BLaER1 treated with 17β-estradiol and CSF1 and Interleukin-3, amounts not matched to agents 10 nM and 100 nM (cell line): ENCODE measurements around the gene NID1.
A peak's percentile ranks its signal among the peaks of the same experiment; 100 is the strongest.

Experiments
- H3K27ac ChIP-seq, 11 experiments: shearing (Covaris generic); formaldehyde crosslinking; 2 replicates each; pipeline ENCODE4 v1.8.1; 2022
- H3K27me3 ChIP-seq, 11 experiments: shearing (Covaris generic); formaldehyde crosslinking; 2 replicates each; pipeline ENCODE4 v1.8.1; 2022
- H3K36me3 ChIP-seq, 11 experiments: shearing (Covaris generic); formaldehyde crosslinking; 2 replicates each; pipeline ENCODE4 v1.8.1; 2022
- H3K4me1 ChIP-seq, 10 experiments: shearing (Covaris generic); formaldehyde crosslinking; 2 replicates each; pipeline ENCODE4 v1.8.1; 2022
- H3K4me2 ChIP-seq, 11 experiments: shearing (Covaris generic); formaldehyde crosslinking; 2 replicates each; pipeline ENCODE4 v1.8.1; 2022
- H3K4me3 ChIP-seq, 10 experiments: shearing (Covaris generic); formaldehyde crosslinking; 2 replicates each; pipeline ENCODE4 v1.8.1; 2022
- H3K9ac ChIP-seq, 11 experiments: shearing (Covaris generic); formaldehyde crosslinking; 2 replicates each; pipeline ENCODE4 v1.8.1; 2022
- H3K9me3 ChIP-seq, 11 experiments: shearing (Covaris generic); formaldehyde crosslinking; replicated peaks in 1 of 11; 2 replicates each; pipeline ENCODE4 v1.8.1; 2022
- H4K20me1 ChIP-seq, 11 experiments: shearing (Covaris generic); formaldehyde crosslinking; 2 replicates each; pipeline ENCODE4 v1.8.1; 2022
- Cebpa-rat ChIP-seq, 11 experiments: shearing (Covaris generic); IDR thresholded peaks; 2 replicates each; pipeline ENCODE4 v1.8.1; 2022

Gene NID1

DNA sequence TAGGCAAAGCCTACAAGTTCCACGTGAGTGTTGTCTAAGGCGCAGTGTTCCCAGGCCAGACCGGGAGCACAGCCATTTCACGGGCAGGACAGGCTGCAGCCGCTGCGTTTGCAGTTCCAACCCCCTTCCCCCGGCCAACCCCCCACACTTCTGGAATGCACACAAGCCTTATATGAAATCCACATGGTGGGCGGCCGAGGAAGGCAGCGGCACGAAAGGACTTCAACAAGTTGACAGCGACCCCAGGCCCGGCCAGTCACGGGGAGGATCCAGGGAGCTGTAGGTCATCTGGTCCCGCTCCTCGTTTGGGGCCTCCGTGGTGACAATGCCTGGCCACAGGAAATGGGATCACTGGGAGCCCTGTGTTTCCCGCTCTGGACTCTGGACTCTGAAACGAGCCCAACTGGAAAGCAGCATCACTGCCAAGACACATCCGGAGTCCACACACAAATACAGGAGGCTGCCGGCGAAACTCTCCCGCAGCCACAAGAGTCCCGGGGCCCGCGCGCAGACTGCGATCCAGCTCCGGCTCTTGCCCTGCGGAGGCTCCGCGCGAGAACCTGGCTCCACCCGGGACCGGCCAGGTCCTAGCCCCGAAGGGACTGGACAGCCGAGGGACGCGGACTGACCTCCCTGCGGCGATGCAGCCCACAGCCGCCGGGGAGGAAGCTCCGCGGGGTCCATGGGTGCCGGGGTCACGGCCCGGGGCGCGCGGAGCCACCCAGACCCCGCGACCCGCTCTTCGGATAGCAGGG is 794 bp downstream of the NID1 start:
- H3K4me1 ChIP-seq, result peaks cover 9 to 26% (median 12%) of the 10 kb centered on the region in 10 experiments; a peak in 19 of 20 replicates
- no peak overlapping the region for H3K4me2 ChIP-seq
- no peaks in the 10 kb centered on the region for H3K36me3 ChIP-seq
- no peak overlapping the region for H3K27ac ChIP-seq
- no peaks in the 10 kb centered on the region for H4K20me1 ChIP-seq
- no peak overlapping the region for H3K4me3 ChIP-seq
- H3K9ac ChIP-seq, result no peak overlapping the region
- no peak for TF ChIP-seq Cebpa-rat (IDR thresholded peaks at IDR 0.05)
- peaks cover 20 to 34% (median 27%) of the 10 kb centered on the region in 11 experiments for H3K9me3 ChIP-seq
- no peaks in the 10 kb centered on the region for H3K27me3 ChIP-seq

GRCh38 chr1:236063551-236063918 is 1.4 kb downstream of the NID1 start:
- Histone ChIP-seq H3K4me2 (no peak overlapping the region), H4K20me1 (no peaks in the 10 kb centered on the region), H3K36me3 (no peaks in the 10 kb centered on the region), H3K9me3 (peaks cover 20 to 29% (median 27%) of the 10 kb centered on the region in 11 experiments), H3K4me3 (no peak overlapping the region), H3K27ac (no peak overlapping the region), H3K9ac (no peak overlapping the region), H3K4me1 (peaks cover 9 to 28% (median 12%) of the 10 kb centered on the region in 10 experiments; a peak in 19 of 20 replicates), H3K27me3 (no peaks in the 10 kb centered on the region)
- TF ChIP-seq Cebpa-rat (IDR thresholded peaks at IDR 0.05), result no peak

GRCh38 chr1:236060286-236060685 is 4.6 kb downstream of the NID1 start:
- H4K20me1 ChIP-seq, result no peaks in the 10 kb centered on the region
- H3K4me1 ChIP-seq, result peaks cover 0 to 15% (median 0%) of the 10 kb centered on the region in 10 experiments; a peak in 7 of 20 replicates
- no peak overlapping the region for H3K4me2 ChIP-seq
- no peaks in the 10 kb centered on the region for H3K27me3 ChIP-seq
- H3K9me3 ChIP-seq, result peaks cover 16 to 20% (median 19%) of the 10 kb centered on the region in 11 experiments
- no peak overlapping the region for H3K27ac ChIP-seq
- H3K9ac ChIP-seq, result no peak overlapping the region
- TF ChIP-seq Cebpa-rat (IDR thresholded peaks at IDR 0.05), result no peak
- no peak overlapping the region for H3K4me3 ChIP-seq
- no peaks in the 10 kb centered on the region for H3K36me3 ChIP-seq

DNA sequence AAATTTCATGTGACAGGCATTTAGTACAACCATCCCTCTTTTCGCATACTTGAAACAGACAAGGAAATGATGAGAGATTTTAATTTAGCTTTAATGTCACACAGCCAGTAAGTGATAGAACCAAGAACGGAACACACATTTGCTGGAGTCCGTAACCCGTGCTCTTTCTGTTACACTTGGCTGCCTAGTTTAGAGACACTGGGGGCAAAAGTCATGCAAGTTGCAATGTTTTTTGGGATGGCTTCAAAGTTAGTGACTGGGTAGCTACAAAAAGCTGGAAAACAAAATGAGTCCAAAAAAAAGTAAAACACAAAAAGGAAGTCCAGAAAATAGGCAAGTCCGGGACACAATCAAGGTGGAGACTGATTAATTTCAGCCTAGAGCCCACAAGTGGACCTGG is 5.9 kb downstream of the NID1 start:
- Histone ChIP-seq H3K27me3 (no peaks in the 10 kb centered on the region), H3K4me2 (peak overlapping the region in 1 of 11 experiments; percentile 43; a peak in 1 of 22 replicates), H3K36me3 (no peaks in the 10 kb centered on the region), H3K9ac (no peak overlapping the region), H3K4me3 (no peak overlapping the region), H4K20me1 (no peaks in the 10 kb centered on the region), H3K27ac (no peak overlapping the region), H3K4me1 (peaks cover 0 to 15% (median 0%) of the 10 kb centered on the region in 10 experiments; a peak in 7 of 20 replicates), H3K9me3 (peaks cover 4 to 9% (median 7%) of the 10 kb centered on the region in 11 experiments; a peak in 21 of 22 replicates)
- no peak for TF ChIP-seq Cebpa-rat (IDR thresholded peaks at IDR 0.05)

GRCh38 chr1:236058141-236058934 is 6.6 kb downstream of the NID1 start:
- TF ChIP-seq Cebpa-rat (IDR thresholded peaks at IDR 0.05), result no peak
- Histone ChIP-seq H3K27ac (no peak overlapping the region), H3K36me3 (no peaks in the 10 kb centered on the region), H3K4me3 (no peak overlapping the region), H3K4me1 (peaks cover 0 to 17% (median 0%) of the 10 kb centered on the region in 10 experiments; a peak in 8 of 20 replicates), H3K9ac (no peak overlapping the region), H3K27me3 (no peaks in the 10 kb centered on the region), H3K4me2 (peak overlapping the region in 3 of 11 experiments; percentile 6 to 67 (median 43); a peak in 4 of 22 replicates), H3K9me3 (peaks cover 0 to 5% (median under 1%) of the 10 kb centered on the region in 11 experiments; a peak in 6 of 22 replicates), H4K20me1 (no peaks in the 10 kb centered on the region)

DNA sequence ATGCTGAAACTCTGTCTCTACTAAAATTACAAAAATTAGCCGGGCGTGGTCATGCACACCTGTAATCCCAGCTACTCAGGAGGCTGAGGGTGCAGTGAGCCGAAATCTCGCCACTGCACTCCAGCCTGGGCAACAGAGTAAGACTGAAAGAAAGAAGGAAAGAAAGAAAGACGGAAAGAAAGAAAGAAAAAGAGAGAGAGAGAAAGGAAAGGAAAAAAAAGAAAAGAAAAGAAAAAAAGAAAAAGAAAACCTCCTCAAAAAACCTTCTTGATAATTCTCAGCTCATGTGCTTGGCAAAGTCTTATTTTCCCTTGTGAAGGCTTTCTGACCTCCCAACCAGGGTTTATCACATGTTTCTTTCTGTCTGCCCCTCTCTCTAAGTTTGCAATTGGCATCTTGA is 7.3 kb downstream of the NID1 start:
- peaks cover 2 to 25% (median 4%) of the 10 kb centered on the region in 10 experiments for H3K4me1 ChIP-seq
- H3K9ac ChIP-seq, result no peak overlapping the region
- no peak for TF ChIP-seq Cebpa-rat (IDR thresholded peaks at IDR 0.05)
- 0 out of 22 replicates have a peak, but pooled peaks cover 0 to 5% (median 0%) of the 10 kb centered on the region in 11 experiments for H3K9me3 ChIP-seq
- no peaks in the 10 kb centered on the region for H3K36me3 ChIP-seq
- no peak overlapping the region for H3K27ac ChIP-seq
- peak overlapping the region in 3 of 11 experiments; percentile 6 to 67 (median 43); a peak in 4 of 22 replicates for H3K4me2 ChIP-seq
- no peaks in the 10 kb centered on the region for H3K27me3 ChIP-seq
- H3K4me3 ChIP-seq, result no peak overlapping the region
- H4K20me1 ChIP-seq, result no peaks in the 10 kb centered on the region

DNA sequence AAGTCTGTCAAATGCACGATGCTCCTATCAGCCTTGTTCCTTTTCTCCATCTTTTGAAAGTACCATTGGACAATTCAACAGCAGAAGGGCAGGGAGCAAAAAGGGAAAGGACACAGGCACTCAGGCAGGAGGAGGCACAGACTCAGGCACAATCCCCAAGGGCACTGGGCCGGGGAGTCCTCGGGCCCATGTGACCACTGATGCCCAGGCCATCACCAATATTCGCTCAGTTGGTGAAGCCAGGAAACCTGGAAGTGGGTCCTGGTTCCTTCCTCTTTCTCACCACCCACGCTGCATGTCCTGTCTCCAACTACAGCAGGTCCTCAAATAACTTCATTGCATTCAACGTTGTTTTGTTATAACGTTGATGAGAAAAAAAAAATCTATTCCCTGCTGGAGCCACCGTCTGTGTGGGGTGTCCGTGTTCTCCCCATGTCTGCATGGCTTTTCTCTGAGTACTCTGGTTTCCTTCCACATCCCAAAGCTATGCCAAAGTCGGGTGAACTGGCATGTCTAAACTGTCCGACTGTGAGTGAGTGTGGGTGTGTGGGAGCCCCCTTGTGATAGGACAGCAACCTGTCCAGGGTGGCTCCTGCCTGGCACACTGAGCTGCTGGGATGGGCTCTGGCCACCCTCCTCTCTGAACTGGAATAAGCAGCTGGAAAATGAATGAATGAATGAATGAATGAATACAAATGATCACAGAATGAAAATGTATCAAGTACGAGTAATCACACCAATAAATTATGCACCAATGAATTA is 12.5 kb downstream of the NID1 start:
- Histone ChIP-seq H3K27me3 (no peaks in the 10 kb centered on the region), H3K4me3 (no peak overlapping the region; a peak in 1 of 20 replicates), H3K4me1 (peaks cover 15 to 29% (median 18%) of the 10 kb centered on the region in 10 experiments), H4K20me1 (no peaks in the 10 kb centered on the region), H3K9me3 (0 out of 22 replicates have a peak, but pooled peaks cover 0 to 5% (median 0%) of the 10 kb centered on the region in 11 experiments), H3K9ac (no peak overlapping the region), H3K36me3 (no peaks in the 10 kb centered on the region), H3K27ac (0 out of 22 replicates have a peak overlapping the region, but pooled peaks of 1 of the 11 experiments have one; percentile 2), H3K4me2 (peak overlapping the region; percentile 16 to 77 (median 70))
- TF ChIP-seq Cebpa-rat (IDR thresholded peaks at IDR 0.05), result no peak

GRCh38 chr1:236051242-236051791 is 13.6 kb downstream of the NID1 start:
- Histone ChIP-seq H3K36me3 (no peaks in the 10 kb centered on the region), H3K4me2 (peak overlapping the region in 9 of 11 experiments; percentile 6 to 74 (median 70); a peak in 14 of 22 replicates), H3K27ac (no peak overlapping the region), H3K4me3 (no peak overlapping the region), H3K9me3 (0 out of 22 replicates have a peak, but pooled peaks cover 0 to 5% (median 0%) of the 10 kb centered on the region in 11 experiments), H3K4me1 (peaks cover 15 to 28% (median 18%) of the 10 kb centered on the region in 10 experiments), H3K9ac (no peak overlapping the region), H4K20me1 (no peaks in the 10 kb centered on the region), H3K27me3 (no peaks in the 10 kb centered on the region)
- TF ChIP-seq Cebpa-rat (IDR thresholded peaks at IDR 0.05), result no peak
